HG03378 (cell line): ENCODE results near the gene MAD2L2.

Source experiments
- ATAC-seq: cut with Tn5 transposase; IDR thresholded peaks from one replicate; pipeline ENCODE4 v1.9.1; 2021; ENCODE audit warnings: mild to moderate bottlenecking, moderate library complexity; ENCODE audit not compliant: unreplicated experiment

MAD2L2 gene

GRCh38 chr1:11705596-11705995 lies 24.6 kb upstream of the MAD2L2 start:
- no peak for ATAC-seq

GRCh38 chr1:11704691-11705475 lies 23.9 kb upstream of the MAD2L2 start:
- no peak for ATAC-seq

GRCh38 chr1:11704194-11704529 lies 23.2 kb upstream of the MAD2L2 start:
- no peak for ATAC-seq

GRCh38 chr1:11703357-11704193 lies 22.6 kb upstream of the MAD2L2 start:
- no peak for ATAC-seq

- ATAC-seq: no peak
Measured at GRCh38 chr1:11701981-11702803, 21.2 kb upstream of the MAD2L2 start.

- ATAC-seq: no peak
Measured at GRCh38 chr1:11701551-11701961, 20.6 kb upstream of the MAD2L2 start.

- ATAC-seq: no peak
Measured at GRCh38 chr1:11700601-11701467, 19.9 kb upstream of the MAD2L2 start.

GRCh38 chr1:11697893-11698210 lies 16.9 kb upstream of the MAD2L2 start:
- ATAC-seq: no peak

GRCh38 chr1:11697188-11697892 lies 16.4 kb upstream of the MAD2L2 start:
- no peak for ATAC-seq

- no peak for ATAC-seq
Measured at GRCh38 chr1:11695861-11696260, 14.9 kb upstream of the MAD2L2 start.

GRCh38 chr1:11693917-11694316 lies 13.0 kb upstream of the MAD2L2 start:
- ATAC-seq: no peak

GRCh38 chr1:11693024-11693590 lies 12.2 kb upstream of the MAD2L2 start:
- ATAC-seq: no peak

- ATAC-seq: no peak
Measured at GRCh38 chr1:11691928-11692711, 11.2 kb upstream of the MAD2L2 start.

- ATAC-seq: no peak
Measured at GRCh38 chr1:11691302-11691914, 10.5 kb upstream of the MAD2L2 start, which contains the start of gene DRAXIN. DRAXIN (plus strand) TSS chr1:11691710; CDS start chr1:11706259, 14,549 bp downstream.

GRCh38 chr1:11690397-11691301 lies 9.7 kb upstream of the MAD2L2 start:
- ATAC-seq: no peak

GRCh38 chr1:11688506-11688905 lies 7.6 kb upstream of the MAD2L2 start:
- ATAC-seq: no peak

GRCh38 chr1:11685210-11685752 lies 4.3 kb upstream of the MAD2L2 start:
- no peak for ATAC-seq
